Transverse colon (tissue), 4 donors: ENCODE data around the gene NUP98. TPM values are rescaled to one million over a fixed set of nuclear protein-coding genes. Genes with fewer than 3 reads are reported as not detected.

Source experiments
- DNase-seq: peaks from one replicate; pipeline ENCODE4 v3.0.0-alpha.2; 2019
- H3K27ac ChIP-seq, 4 donors: fragments of 200-600 bp; sonication (generic); 2 replicates each; pipeline ENCODE4 v1.5.1; 2016 to 2018; ENCODE audit warnings: inconsistent platforms in 4 of 4
- H3K27me3 ChIP-seq: fragments of 200-600 bp; sonication (generic); 2 replicates; pipeline ENCODE4 v1.5.1; 2017; ENCODE audit warnings: inconsistent platforms
- H3K36me3 ChIP-seq, 4 donors: fragments of 200-600 bp; sonication (generic); 2 replicates each; pipeline ENCODE4 v1.5.1; 2017 to 2019; ENCODE audit warnings: inconsistent platforms in 4 of 4
- H3K4me1 ChIP-seq, 4 donors: fragments of 200-600 bp; sonication (generic); 2 replicates each; pipeline ENCODE4 v1.5.1; 2017 to 2020; ENCODE audit warnings: inconsistent platforms in 4 of 4
- H3K4me3 ChIP-seq, 4 donors: fragments of 200-600 bp; sonication (generic); 1 replicate in 1 of 4; 2 replicates in 3 of 4; pipeline versions ENCODE4 v1.5.1 to v1.6.1; 2017 to 2019; ENCODE audit warnings: inconsistent platforms in 4 of 4
- H3K9me3 ChIP-seq, 2 donors: fragments of 200-600 bp; sonication (generic); 2 replicates each; pipeline ENCODE4 v1.5.1; 2017 to 2019; ENCODE audit warnings: inconsistent platforms in 2 of 2
- EP300 ChIP-seq: sonication (generic); formaldehyde crosslinking; IDR thresholded peaks from one replicate; pipeline ENCODE4 v1.6.1; 2017; ENCODE audit warnings: antibody characterized with exemption, low read depth
- POLR2A ChIP-seq: fragments of 450-650 bp; IDR thresholded peaks from one replicate; pipeline ENCODE4 v1.6.1; 2016; ENCODE audit warnings: antibody characterized with exemption, mild to moderate bottlenecking, moderate library complexity
- POLR2AphosphoS5 ChIP-seq, 3 donors: sonication (generic); formaldehyde crosslinking; IDR thresholded peaks; one replicate each; pipeline ENCODE4 v1.6.1; 2016; ENCODE audit warnings: antibody characterized with exemption in 3 of 3
- WGBS, 2 donors: methylation state at CpG; one replicate each; pipeline ENCODE4 v1.1.5; 2018; ENCODE audit warnings: low coverage in 1 of 2; 5-methylcytosine and 5-hydroxymethylcytosine counted together
- in situ Hi-C, 4 donors: fragments of 200-750 bp; cut with MboI; loops; one replicate each; pipeline versions ENCODE4 v1.15.0 to v1.15.1; 2017; ENCODE audit warnings: low sequenced_read_pairs in 3 of 4, low pct_ligation_motif_present in 1 of 4, low pct_unique_long_range_greater_than_20kb in 1 of 4
- intact Hi-C: fragments of 100-400 bp; cut with DNase I; formaldehyde crosslinking; loops from one replicate; pipeline ENCODE4 v1.15.1; 2023; ENCODE audit warnings: low total_unique reads
- total RNA-seq, 4 donors: library from RNA; depleted of rRNA; stranded (reverse); fragments of >200 nt; gene quantifications; one replicate each; pipeline ENCODE4 v1.1.0, GENCODE V29; 2016
- TF ChIP-seq, protein P1 (sequence below), 5 experiments: fragments of 200-600 bp in 3 of 5; fragments of 450-650 bp in 2 of 5; sonication (generic) in 3 of 5; IDR thresholded peaks; 1 replicate in 2 of 5; 2 replicates in 3 of 5; pipeline ENCODE4 v1.5.1; 2016 to 2017; ENCODE audit warnings: antibody characterized with exemption in 5 of 5, inconsistent platforms in 3 of 5, mild to moderate bottlenecking in 2 of 5, moderate library complexity in 1 of 5

NUP98 gene
- total RNA-seq, 4 donors from 2014 or later = 37.0 to 103 (median 72.4) TPM

DNA sequence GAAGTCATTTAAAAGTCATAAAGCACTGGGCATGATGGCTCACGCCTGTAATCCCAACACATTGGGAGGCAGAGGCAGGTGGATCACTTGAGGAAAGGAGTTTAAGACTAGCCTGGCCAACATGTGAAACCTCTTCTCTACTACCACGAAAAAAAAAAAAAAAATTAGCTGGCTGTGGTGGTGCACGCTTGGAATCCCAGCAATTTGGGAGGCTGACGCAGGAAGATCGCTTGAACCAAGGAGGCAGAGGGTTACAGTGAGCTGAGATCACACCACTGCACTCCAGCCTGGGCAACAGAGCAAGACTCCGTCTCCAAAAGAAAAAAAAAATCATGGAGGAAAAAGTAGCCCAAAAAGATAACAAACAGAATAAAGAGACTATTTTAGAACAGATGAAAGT, 42.2 kb downstream of the NUP98 start:
- Histone ChIP-seq H3K9me3 (no peaks in the 10 kb centered on the region), H3K4me1 (no peaks in the 10 kb centered on the region), H3K36me3 (peaks cover 0 to 65% (median 30%) of the 10 kb centered on the region in 4 donors), H3K27me3 (no peaks in the 10 kb centered on the region), H3K27ac (no peak overlapping the region), H3K4me3 (no peak overlapping the region)
- no peak for DNase-seq
- intact Hi-C loops (no loop called here), in situ Hi-C loops (no loop called here)
- no peak for TF ChIP-seq POLR2A
- 90 to 95% methylated on average over 5 to 6 of the region's 6 CpGs for WGBS, 2 donors

DNA sequence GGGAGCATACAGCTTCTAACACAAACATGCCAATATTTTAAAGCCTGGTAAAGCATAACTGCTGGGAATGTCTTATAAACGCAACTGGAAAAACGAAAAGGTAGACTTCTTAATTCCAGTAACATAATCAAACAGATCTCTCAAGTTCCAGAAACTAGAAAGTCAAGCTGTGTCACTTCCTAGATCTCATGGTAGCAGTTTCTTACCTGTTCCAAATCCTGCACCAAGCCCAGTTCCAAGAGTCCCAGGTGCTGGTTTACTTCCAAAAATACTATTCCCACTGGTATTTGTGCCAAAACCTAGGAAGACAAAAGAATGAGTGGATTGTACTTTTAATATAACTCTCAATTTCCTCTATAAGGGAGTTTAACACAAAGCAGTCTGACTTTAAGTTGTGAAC, 44.2 kb downstream of the NUP98 start:
- peaks cover 0 to 51% (median 25%) of the 10 kb centered on the region in 4 donors for H3K36me3 ChIP-seq
- TF ChIP-seq POLR2AphosphoS5 (IDR thresholded peaks at IDR 0.05) (no peak), POLR2A (no peak), EP300 (no peak)
- intact Hi-C loops (no loop called here), in situ Hi-C loops (no loop called here)
- H3K27me3 ChIP-seq = no peaks in the 10 kb centered on the region
- 90 to 100% methylated on average over 1 to 2 of the region's 2 CpGs for WGBS, 2 donors
- DNase-seq = no peak
- H3K4me1 ChIP-seq = no peaks in the 10 kb centered on the region
- H3K27ac ChIP-seq = no peak overlapping the region
- H3K4me3 ChIP-seq = no peak overlapping the region
- H3K9me3 ChIP-seq = no peaks in the 10 kb centered on the region

DNA sequence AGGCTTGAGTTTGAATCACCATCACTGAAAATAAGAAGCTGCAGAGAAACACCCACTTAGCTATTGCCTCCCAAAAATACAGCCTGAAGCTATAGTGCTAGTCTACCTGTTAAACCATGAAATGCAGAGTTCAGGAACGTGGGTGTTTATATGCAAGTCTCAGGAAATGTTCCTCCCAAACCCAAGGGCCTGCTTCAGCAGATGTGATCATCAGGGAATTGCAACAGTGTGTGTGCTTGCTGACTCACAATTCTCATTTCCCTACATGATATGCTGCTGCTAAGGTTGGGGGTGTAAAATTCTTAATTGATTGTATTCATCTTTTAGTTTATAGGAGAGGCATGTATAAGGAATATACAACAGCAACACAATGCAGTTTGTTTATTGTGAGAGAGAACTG, 49.6 kb downstream of the NUP98 start:
- H3K9me3 ChIP-seq = no peaks in the 10 kb centered on the region
- no peak overlapping the region for H3K4me3 ChIP-seq
- no peak for DNase-seq
- H3K27me3 ChIP-seq = no peaks in the 10 kb centered on the region
- H3K4me1 ChIP-seq = no peaks in the 10 kb centered on the region
- H3K36me3 ChIP-seq = peaks cover 0 to 64% (median 27%) of the 10 kb centered on the region in 4 donors
- in situ Hi-C loops = no loop called here
- intact Hi-C loops = no loop called here
- TF ChIP-seq POLR2AphosphoS5 (IDR thresholded peaks at IDR 0.05) (no peak), POLR2A (no peak), EP300 (no peak)
- TF ChIP-seq, protein P1, sequence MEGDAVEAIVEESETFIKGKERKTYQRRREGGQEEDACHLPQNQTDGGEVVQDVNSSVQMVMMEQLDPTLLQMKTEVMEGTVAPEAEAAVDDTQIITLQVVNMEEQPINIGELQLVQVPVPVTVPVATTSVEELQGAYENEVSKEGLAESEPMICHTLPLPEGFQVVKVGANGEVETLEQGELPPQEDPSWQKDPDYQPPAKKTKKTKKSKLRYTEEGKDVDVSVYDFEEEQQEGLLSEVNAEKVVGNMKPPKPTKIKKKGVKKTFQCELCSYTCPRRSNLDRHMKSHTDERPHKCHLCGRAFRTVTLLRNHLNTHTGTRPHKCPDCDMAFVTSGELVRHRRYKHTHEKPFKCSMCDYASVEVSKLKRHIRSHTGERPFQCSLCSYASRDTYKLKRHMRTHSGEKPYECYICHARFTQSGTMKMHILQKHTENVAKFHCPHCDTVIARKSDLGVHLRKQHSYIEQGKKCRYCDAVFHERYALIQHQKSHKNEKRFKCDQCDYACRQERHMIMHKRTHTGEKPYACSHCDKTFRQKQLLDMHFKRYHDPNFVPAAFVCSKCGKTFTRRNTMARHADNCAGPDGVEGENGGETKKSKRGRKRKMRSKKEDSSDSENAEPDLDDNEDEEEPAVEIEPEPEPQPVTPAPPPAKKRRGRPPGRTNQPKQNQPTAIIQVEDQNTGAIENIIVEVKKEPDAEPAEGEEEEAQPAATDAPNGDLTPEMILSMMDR (IDR thresholded peaks at IDR 0.05) = no peak
- H3K27ac ChIP-seq = no peak overlapping the region
- 60 to 65% methylated on average over 1 of the region's 1 CpG for WGBS, 2 donors

DNA sequence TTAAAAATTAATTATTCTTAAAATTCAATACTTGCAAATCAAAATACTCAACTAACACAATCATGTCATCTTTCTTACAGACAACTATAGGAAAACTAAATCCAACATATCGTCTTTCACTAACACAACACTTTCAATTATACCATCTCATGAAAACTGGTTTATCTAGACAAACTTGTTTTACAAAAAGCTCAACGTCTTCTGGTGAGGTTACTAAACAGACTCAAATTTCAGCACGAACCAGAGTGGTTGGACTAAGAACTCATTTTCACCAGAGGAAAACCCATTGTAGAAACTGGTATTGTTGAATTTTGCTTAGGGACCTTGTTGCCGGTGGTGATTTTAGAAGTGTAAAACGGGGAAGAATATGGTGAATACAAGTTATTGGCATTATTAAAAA, 52.2 kb downstream of the NUP98 start:
- TF ChIP-seq POLR2A (no peak), POLR2AphosphoS5 (IDR thresholded peaks at IDR 0.05) (no peak), EP300 (no peak)
- TF ChIP-seq, protein P1 (IDR thresholded peaks at IDR 0.05) = no peak
- H3K4me1 ChIP-seq = no peaks in the 10 kb centered on the region
- WGBS, 2 donors = 59 to 65% methylated on average over 5 of the region's 5 CpGs
- in situ Hi-C loops = no loop called here
- H3K27ac ChIP-seq = no peak overlapping the region
- H3K4me3 ChIP-seq = no peak overlapping the region
- no peaks in the 10 kb centered on the region for H3K9me3 ChIP-seq
- intact Hi-C loops = no loop called here
- no peaks in the 10 kb centered on the region for H3K27me3 ChIP-seq
- DNase-seq = no peak
- H3K36me3 ChIP-seq = peaks cover 0 to 61% (median 24%) of the 10 kb centered on the region in 4 donors

DNA sequence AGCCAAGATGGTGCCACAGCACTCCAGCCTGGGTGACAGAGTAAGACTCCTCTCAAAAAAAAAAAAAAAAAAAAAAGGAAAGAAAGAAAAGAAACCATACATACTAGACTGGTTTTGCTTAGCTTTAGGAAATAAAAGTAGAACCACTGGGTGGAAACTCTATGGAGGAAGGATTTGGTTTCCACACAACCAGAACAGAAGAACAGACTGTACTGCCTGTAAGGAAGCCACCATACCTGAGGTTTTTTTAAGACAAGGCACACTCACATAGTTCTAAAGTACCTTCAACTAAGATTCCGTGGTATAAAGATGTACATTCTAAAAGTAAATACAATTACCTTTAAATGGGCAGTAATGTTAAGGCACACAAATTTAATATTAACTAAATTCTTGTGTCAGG, 58.6 kb downstream of the NUP98 start:
- Histone ChIP-seq H3K27ac (no peak overlapping the region), H3K36me3 (peaks cover 0 to 60% (median 28%) of the 10 kb centered on the region in 4 donors), H3K9me3 (no peaks in the 10 kb centered on the region), H3K4me3 (no peak overlapping the region), H3K4me1 (no peaks in the 10 kb centered on the region), H3K27me3 (no peaks in the 10 kb centered on the region)
- intact Hi-C loops = no loop called here
- 82 to 83% methylated on average over 1 of the region's 1 CpG for WGBS, 2 donors
- in situ Hi-C loops = no loop called here
- TF ChIP-seq EP300 (no peak), POLR2A (no peak), POLR2AphosphoS5 (IDR thresholded peaks at IDR 0.05) (no peak)
- TF ChIP-seq, protein P1 (IDR thresholded peaks at IDR 0.05) = no peak
- DNase-seq = no peak
